ENCODE data around the gene ANO5. TPM values are rescaled to one million over a fixed set of nuclear protein-coding genes. Genes with fewer than 3 reads are reported as not detected.
A peak's percentile ranks its signal among the peaks of the same experiment; 100 is the strongest.

Gene ANO5
- total RNA-seq, 1 experiment from 2014 or later, result 3.7 TPM

DNA sequence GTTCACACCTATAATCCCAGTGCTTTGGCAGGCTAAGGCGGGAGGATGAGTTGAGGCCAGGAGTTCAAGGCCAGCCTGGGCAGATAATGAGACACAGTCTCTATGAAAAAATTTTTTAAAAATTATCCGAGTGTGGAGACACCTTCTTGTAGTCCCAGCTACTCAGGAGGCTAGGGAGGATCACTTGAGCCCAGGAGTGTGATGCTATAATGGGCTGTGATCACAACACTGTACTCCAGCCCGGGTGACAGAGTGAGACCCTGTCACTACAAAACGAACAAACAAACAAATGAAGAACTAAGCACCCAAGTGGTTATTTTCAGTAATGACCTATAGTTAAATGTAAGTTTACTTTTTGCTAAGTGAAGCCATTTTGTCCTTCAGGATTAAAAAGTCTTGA, 32.3 kb downstream of the ANO5 start:
- H3K9me3 ChIP-seq (ENCODE audit: low read depth, low read length, poor library complexity, severe bottlenecking), result no peaks in the 10 kb centered on the region
- H3K27me3 ChIP-seq (replicated peaks; ENCODE audit: insufficient read depth, low read depth, low read length, poor library complexity), result no peaks in the 10 kb centered on the region
- ChIA-PET CTCF (no interaction called here), POLR2A (ENCODE audit: low non-redundant PET) (no interaction called here)
- H3K4me1 ChIP-seq (ENCODE audit: insufficient read depth, low read length, poor library complexity, severe bottlenecking), result no peaks in the 10 kb centered on the region
- intact Hi-C loops (cut with micrococcal nuclease; ENCODE audit: unreplicated experiment), result no loop called here
- no peaks in the 10 kb centered on the region for H3K36me3 ChIP-seq (ENCODE audit: insufficient read depth, low read length, poor library complexity, severe bottlenecking)
- no peak overlapping the region for H3K27ac ChIP-seq (ENCODE audit: low read depth, low read length, poor library complexity, severe bottlenecking)
- DNase-seq (ENCODE audit: low spot score), result no peak
- no peak overlapping the region for H3K4me3 ChIP-seq (ENCODE audit: low read depth, low read length, poor library complexity, severe bottlenecking)
- TF ChIP-seq, protein P1, sequence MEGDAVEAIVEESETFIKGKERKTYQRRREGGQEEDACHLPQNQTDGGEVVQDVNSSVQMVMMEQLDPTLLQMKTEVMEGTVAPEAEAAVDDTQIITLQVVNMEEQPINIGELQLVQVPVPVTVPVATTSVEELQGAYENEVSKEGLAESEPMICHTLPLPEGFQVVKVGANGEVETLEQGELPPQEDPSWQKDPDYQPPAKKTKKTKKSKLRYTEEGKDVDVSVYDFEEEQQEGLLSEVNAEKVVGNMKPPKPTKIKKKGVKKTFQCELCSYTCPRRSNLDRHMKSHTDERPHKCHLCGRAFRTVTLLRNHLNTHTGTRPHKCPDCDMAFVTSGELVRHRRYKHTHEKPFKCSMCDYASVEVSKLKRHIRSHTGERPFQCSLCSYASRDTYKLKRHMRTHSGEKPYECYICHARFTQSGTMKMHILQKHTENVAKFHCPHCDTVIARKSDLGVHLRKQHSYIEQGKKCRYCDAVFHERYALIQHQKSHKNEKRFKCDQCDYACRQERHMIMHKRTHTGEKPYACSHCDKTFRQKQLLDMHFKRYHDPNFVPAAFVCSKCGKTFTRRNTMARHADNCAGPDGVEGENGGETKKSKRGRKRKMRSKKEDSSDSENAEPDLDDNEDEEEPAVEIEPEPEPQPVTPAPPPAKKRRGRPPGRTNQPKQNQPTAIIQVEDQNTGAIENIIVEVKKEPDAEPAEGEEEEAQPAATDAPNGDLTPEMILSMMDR (conservative IDR thresholded peaks at IDR 0.05; ENCODE audit: low read depth, low read length), result no peak
- TF ChIP-seq EZH2 (IDR thresholded peaks at IDR 0.05; ENCODE audit: borderline replicate concordance, low read depth, low read length, poor library complexity, severe bottlenecking), result no peak
- BruUV-seq (replicated peaks), result no TSS peak

DNA sequence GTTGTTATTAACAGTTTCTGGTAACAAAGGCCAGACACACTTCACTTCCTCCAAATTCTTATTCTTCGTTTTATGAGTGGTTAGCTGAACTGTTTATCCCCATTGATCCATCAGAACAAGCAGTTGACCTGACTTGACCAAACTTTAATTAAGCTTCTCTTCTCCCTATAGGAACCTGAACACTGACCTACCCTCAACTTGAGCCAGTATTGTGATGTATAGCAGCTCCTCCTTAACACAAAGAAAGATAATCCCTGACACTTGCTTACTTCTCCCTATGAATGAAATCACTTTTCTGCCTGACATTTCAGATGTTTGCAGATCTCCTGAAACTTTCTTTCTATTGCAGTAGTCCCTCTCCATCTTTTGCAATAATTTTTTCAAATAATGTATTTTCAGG, 41.9 kb downstream of the ANO5 start:
- Histone ChIP-seq H3K27me3 (replicated peaks; ENCODE audit: insufficient read depth, low read depth, low read length, poor library complexity) (no peaks in the 10 kb centered on the region), H3K9me3 (ENCODE audit: low read depth, low read length, poor library complexity, severe bottlenecking) (no peaks in the 10 kb centered on the region), H3K27ac (ENCODE audit: low read depth, low read length, poor library complexity, severe bottlenecking) (no peak overlapping the region), H3K36me3 (ENCODE audit: insufficient read depth, low read length, poor library complexity, severe bottlenecking) (no peaks in the 10 kb centered on the region), H3K4me1 (ENCODE audit: insufficient read depth, low read length, poor library complexity, severe bottlenecking) (no peaks in the 10 kb centered on the region), H3K4me3 (ENCODE audit: low read depth, low read length, poor library complexity, severe bottlenecking) (no peak overlapping the region)
- POLR2A ChIA-PET (ENCODE audit: low non-redundant PET), result no interaction called here
- intact Hi-C loops (cut with micrococcal nuclease; ENCODE audit: unreplicated experiment), result no loop called here
- BruUV-seq (replicated peaks), result no TSS peak
- TF ChIP-seq, protein P1 (conservative IDR thresholded peaks at IDR 0.05; ENCODE audit: low read depth, low read length), result no peak
- no peak for TF ChIP-seq EZH2 (IDR thresholded peaks at IDR 0.05; ENCODE audit: borderline replicate concordance, low read depth, low read length, poor library complexity, severe bottlenecking)
- CTCF ChIA-PET, result no interaction called here
- no peak for DNase-seq (ENCODE audit: low spot score)

DNA sequence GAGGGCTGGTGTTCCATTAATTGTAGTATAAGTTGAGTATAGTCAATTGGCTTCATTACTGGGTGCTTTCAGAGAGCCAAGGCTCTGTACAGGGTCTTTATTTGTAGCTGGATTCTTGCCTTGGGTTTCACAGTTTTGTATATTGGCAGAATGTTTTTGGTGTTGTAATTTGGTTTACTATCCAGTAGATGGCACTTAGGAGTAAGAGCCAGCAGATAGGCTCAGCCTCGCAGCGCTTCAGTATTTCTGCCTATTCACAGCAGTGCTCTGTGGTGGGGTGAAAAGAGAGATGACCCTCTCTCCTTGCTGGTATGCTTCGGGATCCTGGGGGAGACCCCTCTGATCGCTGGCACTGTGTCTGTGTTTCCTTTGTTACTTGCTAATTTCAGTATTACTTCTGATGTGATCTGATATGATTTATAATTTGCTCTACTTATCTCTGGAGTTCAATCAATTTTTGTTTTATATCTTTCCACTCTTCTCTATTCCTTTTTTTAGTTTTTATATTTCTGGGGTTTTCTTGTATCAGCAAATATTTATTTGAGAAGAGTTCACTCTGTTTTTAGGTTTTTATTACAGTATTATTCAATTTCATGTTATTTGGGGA, 52.2 kb downstream of the ANO5 start:
- intact Hi-C loops (cut with micrococcal nuclease; ENCODE audit: unreplicated experiment), result loop anchor here (5.0 kb wide), 3 partner anchors 53 to 542 kb away; partner anchors contain the start of gene ANO5
- H3K9me3 ChIP-seq (ENCODE audit: low read depth, low read length, poor library complexity, severe bottlenecking), result no peaks in the 10 kb centered on the region
- POLR2A ChIA-PET (ENCODE audit: low non-redundant PET), result interaction anchor here (0.7 kb wide), 1 partner anchor 508 kb away, joined by 3 read pairs; no protein-coding TSS in a partner anchor
- CTCF ChIA-PET, result interaction anchor here (0.6 to 0.9 kb wide), 2 partner anchors 58 to 295 kb away, joined by 3 read pairs; no protein-coding TSS in a partner anchor
- no peaks in the 10 kb centered on the region for H3K36me3 ChIP-seq (ENCODE audit: insufficient read depth, low read length, poor library complexity, severe bottlenecking)
- DNase-seq (ENCODE audit: low spot score), result peak; percentile 53
- no peak for TF ChIP-seq EZH2 (IDR thresholded peaks at IDR 0.05; ENCODE audit: borderline replicate concordance, low read depth, low read length, poor library complexity, severe bottlenecking)
- TF ChIP-seq, protein P1 (conservative IDR thresholded peaks at IDR 0.05; ENCODE audit: low read depth, low read length), result peak; percentile 68
- no peak overlapping the region for H3K4me3 ChIP-seq (ENCODE audit: low read depth, low read length, poor library complexity, severe bottlenecking)
- H3K4me1 ChIP-seq (ENCODE audit: insufficient read depth, low read length, poor library complexity, severe bottlenecking), result no peaks in the 10 kb centered on the region
- no TSS peak for BruUV-seq (replicated peaks)
- no peak overlapping the region for H3K27ac ChIP-seq (ENCODE audit: low read depth, low read length, poor library complexity, severe bottlenecking)
- H3K27me3 ChIP-seq (replicated peaks; ENCODE audit: insufficient read depth, low read depth, low read length, poor library complexity), result no peaks in the 10 kb centered on the region

Data from A673 (cell line).